GM12878 (cell line): ENCODE results near the gene PDZD2. TPM values are rescaled to one million over a fixed set of nuclear protein-coding genes. Genes with fewer than 3 reads are reported as not detected.

Source experiments
- ATAC-seq: fragments of 200-7000 bp; cut with Tn5 transposase; 3 replicates; pipeline ENCODE4 v1.9.1; 2020; ENCODE audit warnings: mild to moderate bottlenecking, moderate library complexity
- BruUV-seq: library from RNA; stranded (reverse); fragments of 400-500 nt; replicated peaks from 2 replicates; lab custom pipeline; 2021; lab: Mats Ljungman, UMichigan
- CTCF ChIA-PET: fragments of 300-600 bp; sonication (Branson Sonifier 250); formaldehyde crosslinking; extraction: SDS; loops from one replicate; lab custom pipeline; 2021; ENCODE audit warnings: inconsistent platforms; lab: Yijun Ruan, JAX
- POLR2A ChIA-PET: fragments of 350-600 bp; formaldehyde crosslinking; extraction: SDS; loops from one replicate; lab custom pipeline; 2021; ENCODE audit warnings: inconsistent platforms; lab: Charles Lee
- RAD21 ChIA-PET: fragments of 300-600 bp; sonication (Branson Sonifier 250); formaldehyde crosslinking; loops from one replicate; lab custom pipeline; 2023; ENCODE audit warnings: antibody characterized with exemption; ENCODE audit not compliant: unreplicated experiment; lab: Charles Lee
- SMC1A ChIA-PET: fragments of 300-600 bp; sonication (Branson Sonifier 250); formaldehyde crosslinking; loops from one replicate; lab custom pipeline; 2023; ENCODE audit not compliant: unreplicated experiment, uncharacterized antibody; lab: Charles Lee
- DNase-seq: peaks from one replicate; pipeline ENCODE4 v3.0.0-alpha.2; 2011; ENCODE audit warnings: low read depth, low spot score
- FAIRE-seq: peaks from 3 replicates; lab custom pipeline; 2011; peaks lifted over from hg19 to GRCh38; lab: Jason Lieb, UNC
- H2AFZ ChIP-seq: 2 replicates; pipeline ENCODE4 v1.6.0; 2011; ENCODE audit warnings: low read depth, low read length, control low read depth; ENCODE audit not compliant: control insufficient read depth
- H3K27ac ChIP-seq: 2 replicates; pipeline ENCODE4 v1.5.1; 2011; ENCODE audit warnings: control low read depth; ENCODE audit not compliant: control insufficient read depth, insufficient read depth
- H3K27me3 ChIP-seq, 2 experiments: replicated peaks in 1 of 2; 2 replicates each; pipeline versions ENCODE4 v1.6.0 to v1.6.1; 2011; ENCODE audit warnings: low read length in 1 of 2; ENCODE audit not compliant: control insufficient read depth in 2 of 2, insufficient read depth in 2 of 2
- H3K36me3 ChIP-seq, 2 experiments: 2 replicates each; pipeline ENCODE4 v1.5.1; 2011; ENCODE audit warnings: low read length in 1 of 2; ENCODE audit not compliant: control insufficient read depth in 2 of 2, insufficient read depth in 2 of 2
- H3K4me1 ChIP-seq: 2 replicates; pipeline ENCODE4 v1.6.1; 2011; ENCODE audit warnings: mild to moderate bottlenecking, low read length, moderate library complexity, mixed read lengths; ENCODE audit not compliant: control insufficient read depth, insufficient read depth
- H3K4me2 ChIP-seq: 2 replicates; pipeline ENCODE4 v1.6.0; 2011; ENCODE audit warnings: control low read depth; ENCODE audit not compliant: control insufficient read depth, insufficient read depth
- H3K4me3 ChIP-seq: fragments of 200-600 bp; sonication (generic); 2 replicates; pipeline ENCODE4 v1.5.1; 2016
- H3K79me2 ChIP-seq: 2 replicates; pipeline ENCODE4 v1.6.0; 2011; ENCODE audit warnings: low read length; ENCODE audit not compliant: control insufficient read depth, insufficient read depth
- H3K9ac ChIP-seq: 2 replicates; pipeline ENCODE4 v1.8.0; 2011; ENCODE audit warnings: low read length, control low read depth, mixed read lengths; ENCODE audit not compliant: control insufficient read depth, insufficient read depth
- H3K9me3 ChIP-seq: replicated peaks from 3 replicates; pipeline ENCODE4 v1.5.1; 2011; ENCODE audit warnings: mild to moderate bottlenecking, low read length; ENCODE audit not compliant: control insufficient read depth, insufficient read depth
- H4K20me1 ChIP-seq: 2 replicates; pipeline ENCODE4 v1.6.0; 2011; ENCODE audit not compliant: control insufficient read depth, insufficient read depth
- BMI1 ChIP-seq: fragments of 450-650 bp; IDR thresholded peaks from 2 replicates; pipeline ENCODE4 v1.6.1; 2016; ENCODE audit warnings: mild to moderate bottlenecking, moderate library complexity, borderline replicate concordance
- DPF2 ChIP-seq: fragments of 450-650 bp; IDR thresholded peaks from 2 replicates; pipeline ENCODE4 v1.6.1; 2017; ENCODE audit warnings: mild to moderate bottlenecking
- GABPA ChIP-seq: IDR thresholded peaks from 2 replicates; pipeline ENCODE4 v1.6.1; 2014; ENCODE audit warnings: antibody characterized with exemption, low read depth, mild to moderate bottlenecking, inconsistent platforms
- HCFC1 ChIP-seq: fragments of 150-350 bp; IDR thresholded peaks from 2 replicates; pipeline ENCODE4 v1.6.1; 2014; ENCODE audit warnings: low read length
- MXI1 ChIP-seq: fragments of 150-350 bp; IDR thresholded peaks from 2 replicates; pipeline ENCODE4 v1.6.1; 2011; ENCODE audit warnings: low read depth, mild to moderate bottlenecking, inconsistent platforms, low read length, improper control_type of control experiment
- NBN ChIP-seq: fragments of 450-650 bp; IDR thresholded peaks from 2 replicates; pipeline ENCODE4 v1.6.1; 2016
- NR2C1 ChIP-seq: fragments of 450-650 bp; IDR thresholded peaks from 2 replicates; pipeline ENCODE4 v1.6.1; 2017; ENCODE audit warnings: antibody characterized with exemption, mild to moderate bottlenecking, moderate library complexity
- POU2F2 ChIP-seq: IDR thresholded peaks from 3 replicates; pipeline ENCODE4 v1.6.1; 2011; ENCODE audit warnings: low read depth, mild to moderate bottlenecking, low read length, borderline replicate concordance
- RAD21 ChIP-seq: IDR thresholded peaks from 2 replicates; pipeline ENCODE4 v1.6.1; 2011; ENCODE audit warnings: mild to moderate bottlenecking, low read depth, low read length, moderate library complexity; ENCODE audit not compliant: insufficient read depth
- RUNX3 ChIP-seq: IDR thresholded peaks from 2 replicates; pipeline ENCODE4 v1.6.1; 2012; ENCODE audit warnings: low read length, inconsistent platforms
- SIX5 ChIP-seq: IDR thresholded peaks from 2 replicates; pipeline ENCODE4 v1.6.1; 2011; ENCODE audit warnings: mild to moderate bottlenecking, low read depth, low read length, moderate library complexity; ENCODE audit not compliant: severe bottlenecking
- ZNF274 ChIP-seq: IDR thresholded peaks from one replicate; pipeline ENCODE4 v1.8.0; 2011; ENCODE audit not compliant: insufficient read length, insufficient read depth
- WGBS: methylation state at CpG from one replicate; pipeline ENCODE4 v1.1.6; 2016; ENCODE audit warnings: low lambda C conversion rate; ENCODE audit not compliant: insufficient replicate concordance, insufficient coverage; ENCODE audit errors: missing lambda C conversion rate; 5-methylcytosine and 5-hydroxymethylcytosine counted together
- in situ Hi-C: fragments of 300-500 bp; cut with MboI; formaldehyde crosslinking; loops from 9 replicates; pipeline ENCODE4 v1.14.3; 2018; ENCODE audit warnings: mixed read lengths
- intact Hi-C: fragments of 100-400 bp; cut with micrococcal nuclease; formaldehyde crosslinking; loops from one replicate; pipeline ENCODE4 v1.14.2; 2022; ENCODE audit not compliant: unreplicated experiment
- polyA plus RNA-seq, 11 experiments: library from polyadenylated mRNA; depleted of rRNA in 4 of 11; unstranded in 6 of 11; stranded (reverse) in 5 of 11; fragments of >200 nt; fragmentation: Nextera tagmentation in 4 of 11; fragmentation: Illumina TruSeq in 1 of 11; extraction: Ambion mirVana in 4 of 11; extraction: Trizol in 1 of 11; gene quantifications; 1 replicate in 1 of 11; 2 replicates in 10 of 11; pipeline versions ENCODE4 v1.2.1 to v1.2.3, GENCODE V29; 2011 to 2016; ENCODE audit warnings: inconsistent platforms in 2 of 11, missing spikeins in 2 of 11, low read depth in 1 of 11
- total RNA-seq, 4 experiments: library from RNA; depleted of rRNA in 3 of 4; stranded (reverse); fragments of >200 nt in 3 of 4; fragmentation: Illumina TruSeq in 1 of 4; extraction: Trizol in 1 of 4; gene quantifications; 2 replicates each; pipeline versions ENCODE4 v1.2.1 to v1.2.3, GENCODE V29; 2013 to 2021
- TF ChIP-seq, protein P1 (sequence below): IDR thresholded peaks from 2 replicates; pipeline ENCODE4 v1.6.1; 2011; ENCODE audit warnings: low read depth, mild to moderate bottlenecking, low read length, moderate library complexity, borderline replicate concordance; ENCODE audit errors: extremely low read depth
- TF ChIP-seq, protein P2 (sequence below): fragments of 450-650 bp; IDR thresholded peaks from 2 replicates; pipeline ENCODE4 v1.6.1; 2016; ENCODE audit warnings: mild to moderate bottlenecking
- TF ChIP-seq, protein P3 (sequence below): fragments of 450-650 bp; conservative IDR thresholded peaks from 2 replicates; pipeline ENCODE4 v1.6.1; 2017; ENCODE audit warnings: mild to moderate bottlenecking, moderate library complexity
- TF ChIP-seq, protein P4 (sequence below): fragments of 450-650 bp; formaldehyde crosslinking; IDR thresholded peaks from 2 replicates; pipeline ENCODE4 v1.4.0; 2020; ENCODE audit warnings: mild to moderate bottlenecking, moderate library complexity

Gene PDZD2
- total and polyA plus RNA-seq, 10 of the 15 experiments (the other 5 are each of a cell fraction or from before 2014, with no cell fraction given), result 0.01 to 0.58 (median 0.29) TPM; not detected in 3

DNA sequence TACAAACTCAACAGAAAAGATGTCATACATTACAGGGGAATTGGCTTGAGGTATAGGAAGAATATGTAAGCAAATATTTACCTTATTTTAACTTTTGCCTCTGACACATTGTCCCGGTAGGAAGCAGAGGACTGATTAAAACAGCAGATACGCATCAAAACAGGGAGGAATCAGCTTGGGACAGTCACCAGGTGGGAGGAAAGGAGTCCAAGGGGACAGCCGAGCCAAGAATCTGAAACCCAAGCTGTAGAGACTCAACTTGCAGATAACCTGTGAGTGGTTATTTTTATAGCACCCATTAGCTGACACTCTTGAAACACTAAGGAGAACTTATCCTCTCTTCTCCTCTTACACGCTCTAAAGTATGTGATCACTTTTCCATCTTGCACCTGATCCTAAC is 22.3 kb downstream of the PDZD2 start (continued):
- TF ChIP-seq, protein P1, sequence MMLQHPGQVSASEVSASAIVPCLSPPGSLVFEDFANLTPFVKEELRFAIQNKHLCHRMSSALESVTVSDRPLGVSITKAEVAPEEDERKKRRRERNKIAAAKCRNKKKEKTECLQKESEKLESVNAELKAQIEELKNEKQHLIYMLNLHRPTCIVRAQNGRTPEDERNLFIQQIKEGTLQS, result no peak
- TF ChIP-seq, protein P2, sequence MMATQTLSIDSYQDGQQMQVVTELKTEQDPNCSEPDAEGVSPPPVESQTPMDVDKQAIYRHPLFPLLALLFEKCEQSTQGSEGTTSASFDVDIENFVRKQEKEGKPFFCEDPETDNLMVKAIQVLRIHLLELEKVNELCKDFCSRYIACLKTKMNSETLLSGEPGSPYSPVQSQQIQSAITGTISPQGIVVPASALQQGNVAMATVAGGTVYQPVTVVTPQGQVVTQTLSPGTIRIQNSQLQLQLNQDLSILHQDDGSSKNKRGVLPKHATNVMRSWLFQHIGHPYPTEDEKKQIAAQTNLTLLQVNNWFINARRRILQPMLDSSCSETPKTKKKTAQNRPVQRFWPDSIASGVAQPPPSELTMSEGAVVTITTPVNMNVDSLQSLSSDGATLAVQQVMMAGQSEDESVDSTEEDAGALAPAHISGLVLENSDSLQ, result no peak
- TF ChIP-seq HCFC1, result no peak
- no peak for TF ChIP-seq DPF2

DNA sequence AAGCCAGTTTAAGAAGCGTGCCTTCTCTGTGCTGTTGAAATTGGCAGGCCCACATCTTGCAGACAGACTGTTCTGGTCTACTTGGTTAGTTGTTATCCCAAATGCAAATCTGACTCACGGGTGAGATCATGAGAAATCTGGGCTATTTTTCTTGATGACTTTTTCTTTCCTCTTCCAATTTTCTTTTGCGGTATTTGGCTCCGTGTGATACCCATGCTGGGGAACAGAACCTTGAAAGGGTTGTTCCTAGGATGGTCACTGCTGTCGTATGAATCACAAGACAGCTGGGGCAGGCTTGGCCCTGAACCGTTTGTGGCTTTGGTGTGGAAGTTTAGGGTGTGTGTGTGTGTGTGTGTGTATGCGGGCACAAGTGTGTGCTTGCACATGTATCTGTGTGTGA is 24.6 kb downstream of the PDZD2 start:
- no peaks in the 10 kb centered on the region for H3K36me3 ChIP-seq
- H3K79me2 ChIP-seq, result no peaks in the 10 kb centered on the region
- H3K9ac ChIP-seq, result no peak overlapping the region
- FAIRE-seq, result no peak
- no peaks in the 10 kb centered on the region for H3K27me3 ChIP-seq
- H3K4me2 ChIP-seq, result no peak overlapping the region
- ChIA-PET RAD21 (no interaction called here), POLR2A (no interaction called here), SMC1A (no interaction called here), CTCF (interaction anchor here (1.8 kb wide), 1 partner anchor 25 kb away, joined by 4 read pairs; no protein-coding TSS in a partner anchor)
- H3K4me3 ChIP-seq, result no peak overlapping the region
- TF ChIP-seq, protein P3, sequence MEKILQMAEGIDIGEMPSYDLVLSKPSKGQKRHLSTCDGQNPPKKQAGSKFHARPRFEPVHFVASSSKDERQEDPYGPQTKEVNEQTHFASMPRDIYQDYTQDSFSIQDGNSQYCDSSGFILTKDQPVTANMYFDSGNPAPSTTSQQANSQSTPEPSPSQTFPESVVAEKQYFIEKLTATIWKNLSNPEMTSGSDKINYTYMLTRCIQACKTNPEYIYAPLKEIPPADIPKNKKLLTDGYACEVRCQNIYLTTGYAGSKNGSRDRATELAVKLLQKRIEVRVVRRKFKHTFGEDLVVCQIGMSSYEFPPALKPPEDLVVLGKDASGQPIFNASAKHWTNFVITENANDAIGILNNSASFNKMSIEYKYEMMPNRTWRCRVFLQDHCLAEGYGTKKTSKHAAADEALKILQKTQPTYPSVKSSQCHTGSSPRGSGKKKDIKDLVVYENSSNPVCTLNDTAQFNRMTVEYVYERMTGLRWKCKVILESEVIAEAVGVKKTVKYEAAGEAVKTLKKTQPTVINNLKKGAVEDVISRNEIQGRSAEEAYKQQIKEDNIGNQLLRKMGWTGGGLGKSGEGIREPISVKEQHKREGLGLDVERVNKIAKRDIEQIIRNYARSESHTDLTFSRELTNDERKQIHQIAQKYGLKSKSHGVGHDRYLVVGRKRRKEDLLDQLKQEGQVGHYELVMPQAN, result no peak
- TF ChIP-seq NBN (no peak), ZNF274 (no peak), BMI1 (no peak), MXI1 (no peak), RUNX3 (no peak), POU2F2 (no peak), SIX5 (no peak), RAD21 (no peak), GABPA (no peak), NR2C1 (no peak)
- TF ChIP-seq, protein P4, sequence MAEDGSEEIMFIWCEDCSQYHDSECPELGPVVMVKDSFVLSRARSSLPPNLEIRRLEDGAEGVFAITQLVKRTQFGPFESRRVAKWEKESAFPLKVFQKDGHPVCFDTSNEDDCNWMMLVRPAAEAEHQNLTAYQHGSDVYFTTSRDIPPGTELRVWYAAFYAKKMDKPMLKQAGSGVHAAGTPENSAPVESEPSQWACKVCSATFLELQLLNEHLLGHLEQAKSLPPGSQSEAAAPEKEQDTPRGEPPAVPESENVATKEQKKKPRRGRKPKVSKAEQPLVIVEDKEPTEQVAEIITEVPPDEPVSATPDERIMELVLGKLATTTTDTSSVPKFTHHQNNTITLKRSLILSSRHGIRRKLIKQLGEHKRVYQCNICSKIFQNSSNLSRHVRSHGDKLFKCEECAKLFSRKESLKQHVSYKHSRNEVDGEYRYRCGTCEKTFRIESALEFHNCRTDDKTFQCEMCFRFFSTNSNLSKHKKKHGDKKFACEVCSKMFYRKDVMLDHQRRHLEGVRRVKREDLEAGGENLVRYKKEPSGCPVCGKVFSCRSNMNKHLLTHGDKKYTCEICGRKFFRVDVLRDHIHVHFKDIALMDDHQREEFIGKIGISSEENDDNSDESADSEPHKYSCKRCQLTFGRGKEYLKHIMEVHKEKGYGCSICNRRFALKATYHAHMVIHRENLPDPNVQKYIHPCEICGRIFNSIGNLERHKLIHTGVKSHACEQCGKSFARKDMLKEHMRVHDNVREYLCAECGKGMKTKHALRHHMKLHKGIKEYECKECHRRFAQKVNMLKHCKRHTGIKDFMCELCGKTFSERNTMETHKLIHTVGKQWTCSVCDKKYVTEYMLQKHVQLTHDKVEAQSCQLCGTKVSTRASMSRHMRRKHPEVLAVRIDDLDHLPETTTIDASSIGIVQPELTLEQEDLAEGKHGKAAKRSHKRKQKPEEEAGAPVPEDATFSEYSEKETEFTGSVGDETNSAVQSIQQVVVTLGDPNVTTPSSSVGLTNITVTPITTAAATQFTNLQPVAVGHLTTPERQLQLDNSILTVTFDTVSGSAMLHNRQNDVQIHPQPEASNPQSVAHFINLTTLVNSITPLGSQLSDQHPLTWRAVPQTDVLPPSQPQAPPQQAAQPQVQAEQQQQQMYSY (CRISPR knock-in tag), result no peak
- H2AFZ ChIP-seq, result no peak overlapping the region
- WGBS, result 47% methylated on average over 7 of the region's 7 CpGs
- H4K20me1 ChIP-seq, result no peaks in the 10 kb centered on the region
- no peak for DNase-seq
- no peaks in the 10 kb centered on the region; the same call in 2 of the 3 replicates for H3K9me3 ChIP-seq
- intact Hi-C loops (loop anchor here (10.0 kb wide), 1 partner anchor 141 kb away; no protein-coding TSS in a partner anchor), in situ Hi-C loops (no loop called here)
- no TSS peak for BruUV-seq
- ATAC-seq, result no peak
- no peak overlapping the region for H3K27ac ChIP-seq
- no peaks in the 10 kb centered on the region for H3K4me1 ChIP-seq
